Fibroblast of lung (primary cell): ENCODE measurements around the gene SAFB2.

Source experiments
- CTCF ChIP-seq, 2 donors: IDR thresholded peaks in 1 of 2; conservative IDR thresholded peaks in 1 of 2; 1 replicate in 1 of 2; 2 replicates in 1 of 2; pipeline ENCODE4 v1.5.1; 2011 to 2012; ENCODE audit warnings: low read length in 2 of 2, control low read depth in 1 of 2, inconsistent platforms in 1 of 2, low read depth in 1 of 2, mild to moderate bottlenecking in 1 of 2
- EZH2 ChIP-seq: IDR thresholded peaks from 2 replicates; pipeline ENCODE4 v1.5.1; 2012; ENCODE audit warnings: low read length, control low read depth, mild to moderate bottlenecking; ENCODE audit errors: missing control alignments

DNA sequence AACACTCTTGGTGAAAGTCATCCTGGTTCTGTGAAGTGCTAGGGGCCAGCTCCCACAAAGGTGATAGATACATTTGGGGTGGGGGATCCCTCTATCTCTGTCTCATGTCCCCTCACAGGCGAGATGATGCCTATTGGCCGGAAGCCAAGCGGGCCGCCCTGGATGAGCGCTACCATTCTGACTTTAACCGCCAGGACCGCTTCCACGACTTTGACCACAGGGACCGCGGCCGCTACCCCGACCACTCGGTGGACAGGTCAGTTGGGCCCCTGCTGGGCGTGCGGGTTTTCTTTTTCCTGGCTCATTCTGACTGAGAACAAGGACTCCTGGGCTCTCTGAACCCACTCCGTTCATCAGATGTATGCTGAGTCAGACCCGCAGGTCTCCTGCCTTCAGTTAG, 41.3 kb upstream of the SAFB2 start:
- TF ChIP-seq CTCF (conservative IDR thresholded peaks at IDR 0.05 in 1 of 2, IDR thresholded peaks at IDR 0.05 in 1 of 2; ENCODE audit: low read depth in 1 of 2, low read length in 2 of 2) (no peak), EZH2 (no peak)
